GM21619 (cell line): Measurements from ENCODE around the gene SLC45A1.

ENCODE experiments used
- ATAC-seq: cut with Tn5 transposase; IDR thresholded peaks from one replicate; pipeline ENCODE4 v1.9.1; 2021; ENCODE audit not compliant: unreplicated experiment

The SLC45A1 gene

GRCh38 chr1:8311068-8311718 is 6.7 kb upstream of the SLC45A1 start:
- no peak for ATAC-seq

GRCh38 chr1:8312235-8313218 is 5.4 kb upstream of the SLC45A1 start:
- ATAC-seq = no peak

GRCh38 chr1:8313231-8313630 is 4.7 kb upstream of the SLC45A1 start:
- no peak for ATAC-seq

GRCh38 chr1:8314346-8315280 is 3.3 kb upstream of the SLC45A1 start:
- no peak for ATAC-seq

- no peak for ATAC-seq
Observed at GRCh38 chr1:8315573-8316475, 2.1 kb upstream of the SLC45A1 start.

GRCh38 chr1:8318436-8318835 is 522 bp downstream of the SLC45A1 start:
- no peak for ATAC-seq

- no peak for ATAC-seq
Observed at GRCh38 chr1:8321612-8322011, 3.7 kb downstream of the SLC45A1 start.

GRCh38 chr1:8323706-8324105 is 5.8 kb downstream of the SLC45A1 start:
- ATAC-seq = no peak

- ATAC-seq = no peak
Observed at GRCh38 chr1:8324176-8324810, 6.4 kb downstream of the SLC45A1 start.

GRCh38 chr1:8325771-8326170 is 7.9 kb downstream of the SLC45A1 start:
- ATAC-seq = no peak

GRCh38 chr1:8326265-8326664 is 8.4 kb downstream of the SLC45A1 start:
- ATAC-seq = no peak

GRCh38 chr1:8328271-8328670 is 10.4 kb downstream of the SLC45A1 start:
- no peak for ATAC-seq

- no peak for ATAC-seq
Observed at GRCh38 chr1:8329439-8329838, 11.5 kb downstream of the SLC45A1 start.

- ATAC-seq = no peak
Observed at GRCh38 chr1:8329858-8330257, 11.9 kb downstream of the SLC45A1 start.

- ATAC-seq = no peak
Observed at GRCh38 chr1:8330271-8331125, 12.6 kb downstream of the SLC45A1 start.

- ATAC-seq = no peak
Observed at GRCh38 chr1:8332806-8333205, 14.9 kb downstream of the SLC45A1 start.

- ATAC-seq = no peak
Observed at GRCh38 chr1:8333246-8333987, 15.5 kb downstream of the SLC45A1 start.
